Measurements from ENCODE around the gene PIPOX. TPM values are rescaled to one million over a fixed set of nuclear protein-coding genes. Genes with fewer than 3 reads are reported as not detected.

PIPOX gene
- total RNA-seq, 1 donor from 2014 or later = 0.29 TPM

DNA sequence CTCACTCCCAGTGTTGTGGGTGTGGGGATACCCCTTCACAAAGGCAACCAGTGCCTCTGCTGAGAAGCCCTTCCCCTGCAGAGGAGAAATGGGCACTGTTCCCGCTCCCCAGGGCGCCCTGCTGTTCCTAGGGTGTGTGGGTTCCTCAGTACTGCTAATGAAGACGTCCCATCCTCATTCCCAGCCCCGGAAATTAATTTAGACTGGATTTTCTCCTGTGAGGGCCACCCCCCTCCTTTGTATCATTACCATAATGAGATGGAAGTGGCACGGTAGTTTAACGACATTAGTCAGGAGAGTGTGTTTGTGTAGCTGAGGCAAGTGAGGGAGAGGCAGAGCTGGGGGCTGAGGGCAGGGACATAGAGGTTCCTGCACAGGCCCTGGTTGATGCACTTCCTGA is 53.2 kb downstream of the PIPOX start:
- TF ChIP-seq, protein P1, sequence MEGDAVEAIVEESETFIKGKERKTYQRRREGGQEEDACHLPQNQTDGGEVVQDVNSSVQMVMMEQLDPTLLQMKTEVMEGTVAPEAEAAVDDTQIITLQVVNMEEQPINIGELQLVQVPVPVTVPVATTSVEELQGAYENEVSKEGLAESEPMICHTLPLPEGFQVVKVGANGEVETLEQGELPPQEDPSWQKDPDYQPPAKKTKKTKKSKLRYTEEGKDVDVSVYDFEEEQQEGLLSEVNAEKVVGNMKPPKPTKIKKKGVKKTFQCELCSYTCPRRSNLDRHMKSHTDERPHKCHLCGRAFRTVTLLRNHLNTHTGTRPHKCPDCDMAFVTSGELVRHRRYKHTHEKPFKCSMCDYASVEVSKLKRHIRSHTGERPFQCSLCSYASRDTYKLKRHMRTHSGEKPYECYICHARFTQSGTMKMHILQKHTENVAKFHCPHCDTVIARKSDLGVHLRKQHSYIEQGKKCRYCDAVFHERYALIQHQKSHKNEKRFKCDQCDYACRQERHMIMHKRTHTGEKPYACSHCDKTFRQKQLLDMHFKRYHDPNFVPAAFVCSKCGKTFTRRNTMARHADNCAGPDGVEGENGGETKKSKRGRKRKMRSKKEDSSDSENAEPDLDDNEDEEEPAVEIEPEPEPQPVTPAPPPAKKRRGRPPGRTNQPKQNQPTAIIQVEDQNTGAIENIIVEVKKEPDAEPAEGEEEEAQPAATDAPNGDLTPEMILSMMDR (IDR thresholded peaks at IDR 0.05; ENCODE audit: insufficient read depth, low read length, poor library complexity, severe bottlenecking) = no peak
- DNase-seq (ENCODE audit: low read depth) = no peak
- Histone ChIP-seq H3K27me3 (ENCODE audit: control insufficient read depth, insufficient read depth, low read length) (no peaks in the 10 kb centered on the region), H3K4me3 (ENCODE audit: low read depth, low read length) (no peak overlapping the region), H3K36me3 (ENCODE audit: control insufficient read depth, insufficient read depth, low read length) (peaks cover 1% of the 10 kb centered on the region)

DNA sequence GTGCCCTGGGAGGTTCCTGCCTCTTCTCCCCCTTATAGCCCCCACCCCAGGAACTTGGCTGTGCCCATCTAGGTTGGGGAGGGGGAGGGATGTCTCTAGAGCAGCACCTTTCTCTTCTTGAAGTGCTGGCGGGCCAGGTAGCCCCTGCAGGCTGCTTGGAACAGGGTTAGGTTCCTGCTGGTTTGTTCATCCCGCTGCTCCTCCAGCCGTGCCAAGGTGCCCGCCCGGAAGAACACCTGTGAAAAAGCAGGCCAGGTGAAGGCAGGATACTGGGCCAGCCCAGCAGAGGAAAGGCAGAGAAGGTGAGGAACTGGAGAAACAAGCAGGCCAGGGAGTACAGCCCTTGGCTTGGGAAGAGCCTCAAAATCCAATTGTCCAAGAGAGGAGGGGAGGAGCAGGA is 56.6 kb downstream of the PIPOX start:
- Histone ChIP-seq H3K27me3 (ENCODE audit: control insufficient read depth, insufficient read depth, low read length) (no peaks in the 10 kb centered on the region), H3K4me3 (ENCODE audit: low read depth, low read length) (no peak overlapping the region), H3K36me3 (ENCODE audit: control insufficient read depth, insufficient read depth, low read length) (no peaks in the 10 kb centered on the region)
- no peak for DNase-seq (ENCODE audit: low read depth)
- TF ChIP-seq, protein P1 (IDR thresholded peaks at IDR 0.05; ENCODE audit: insufficient read depth, low read length, poor library complexity, severe bottlenecking) = no peak

DNA sequence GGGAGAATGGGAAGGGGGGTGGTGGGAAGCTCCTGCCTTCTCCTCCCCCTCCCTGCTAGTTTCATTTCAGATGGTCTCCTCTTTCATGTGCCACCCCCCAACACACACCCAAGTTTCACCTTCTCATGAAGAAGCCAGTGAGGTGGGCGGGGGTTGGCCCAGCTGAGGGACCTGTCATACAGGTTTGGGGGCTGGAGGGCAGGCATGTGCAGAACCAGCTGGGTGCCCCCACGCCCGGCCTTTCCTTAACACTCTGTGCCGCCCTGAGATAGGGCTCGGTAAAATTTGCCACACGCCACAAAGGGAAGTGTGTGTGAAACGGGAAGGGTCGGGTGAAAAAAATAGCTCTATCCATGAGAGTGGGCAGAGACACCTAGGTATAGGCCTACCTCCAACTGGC is 57.4 kb downstream of the PIPOX start:
- Histone ChIP-seq H3K36me3 (ENCODE audit: control insufficient read depth, insufficient read depth, low read length) (no peaks in the 10 kb centered on the region), H3K4me3 (ENCODE audit: low read depth, low read length) (no peak overlapping the region), H3K27me3 (ENCODE audit: control insufficient read depth, insufficient read depth, low read length) (no peaks in the 10 kb centered on the region)
- TF ChIP-seq, protein P1 (IDR thresholded peaks at IDR 0.05; ENCODE audit: insufficient read depth, low read length, poor library complexity, severe bottlenecking) = no peak
- DNase-seq (ENCODE audit: low read depth) = no peak

DNA sequence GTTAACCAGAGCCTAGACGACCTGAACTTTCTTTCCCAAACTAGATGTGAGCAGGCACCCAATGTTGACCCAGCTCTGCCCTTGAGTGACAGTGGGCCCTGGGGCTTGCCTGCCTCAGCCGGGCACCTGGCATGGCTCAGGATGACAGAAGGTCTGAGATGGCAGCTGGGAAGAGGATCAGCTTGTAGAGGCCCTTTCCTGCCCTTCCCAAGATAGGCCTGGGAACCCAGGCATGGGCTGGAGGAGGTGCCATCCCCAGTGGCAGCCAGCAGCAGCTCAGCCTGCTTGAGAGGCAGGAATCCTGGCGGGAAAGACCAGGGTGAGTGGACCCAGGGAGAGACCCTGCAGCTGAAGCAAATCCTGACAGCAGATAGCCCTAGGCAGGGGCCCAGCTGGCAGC is 59.1 kb downstream of the PIPOX start:
- H3K27me3 ChIP-seq (ENCODE audit: control insufficient read depth, insufficient read depth, low read length) = no peaks in the 10 kb centered on the region
- TF ChIP-seq, protein P1 (IDR thresholded peaks at IDR 0.05; ENCODE audit: insufficient read depth, low read length, poor library complexity, severe bottlenecking) = no peak
- no peak for DNase-seq (ENCODE audit: low read depth)
- H3K36me3 ChIP-seq (ENCODE audit: control insufficient read depth, insufficient read depth, low read length) = peaks cover 1% of the 10 kb centered on the region
- H3K4me3 ChIP-seq (ENCODE audit: low read depth, low read length) = no peak overlapping the region

DNA sequence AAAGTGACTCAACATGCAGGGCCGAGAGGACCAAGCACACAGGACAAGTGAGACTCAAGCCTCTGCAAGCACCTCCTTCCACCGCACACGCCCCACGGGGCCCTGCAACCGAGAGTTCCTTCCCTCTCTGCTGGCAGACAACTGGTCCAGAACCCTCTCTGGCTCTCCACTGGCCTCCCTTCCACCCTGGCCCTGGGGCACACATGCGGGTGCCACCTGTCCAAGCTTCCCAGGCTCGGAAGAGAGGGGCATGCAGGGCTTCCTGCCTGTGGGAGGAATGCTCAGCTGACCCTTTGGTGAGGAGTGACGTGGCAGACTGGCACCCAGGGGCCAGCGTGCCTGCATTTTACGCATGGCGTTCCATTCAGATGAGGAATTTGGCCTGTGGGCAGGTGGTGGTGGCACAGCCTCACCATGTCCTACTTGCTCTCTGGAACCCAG is 59.8 kb downstream of the PIPOX start:
- no peak overlapping the region for H3K4me3 ChIP-seq (ENCODE audit: low read depth, low read length)
- TF ChIP-seq, protein P1 (IDR thresholded peaks at IDR 0.05; ENCODE audit: insufficient read depth, low read length, poor library complexity, severe bottlenecking) = no peak
- H3K27me3 ChIP-seq (ENCODE audit: control insufficient read depth, insufficient read depth, low read length) = no peaks in the 10 kb centered on the region
- H3K36me3 ChIP-seq (ENCODE audit: control insufficient read depth, insufficient read depth, low read length) = peaks cover 1% of the 10 kb centered on the region
- DNase-seq (ENCODE audit: low read depth) = no peak

DNA sequence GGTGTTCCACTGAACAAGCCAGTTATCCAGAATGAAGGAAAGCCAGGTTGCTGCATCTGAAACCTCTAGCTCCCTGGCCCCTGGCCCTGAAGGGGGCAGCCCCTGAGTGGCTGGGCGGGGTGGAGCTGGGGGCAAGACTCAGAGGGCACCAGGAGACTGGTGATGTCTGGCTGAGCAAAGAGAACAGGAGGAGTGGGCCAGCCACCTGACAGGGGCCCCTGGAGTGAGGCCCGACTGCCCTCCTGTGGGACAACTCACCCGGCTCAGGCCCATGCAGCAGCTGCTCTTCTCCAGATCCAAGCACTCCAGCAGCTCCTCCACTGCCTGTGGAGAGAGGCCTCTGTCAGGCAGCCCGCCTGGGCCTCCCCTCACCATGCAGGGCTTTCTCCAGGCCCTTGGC is 60.4 kb downstream of the PIPOX start:
- Histone ChIP-seq H3K36me3 (ENCODE audit: control insufficient read depth, insufficient read depth, low read length) (peaks cover 1% of the 10 kb centered on the region), H3K4me3 (ENCODE audit: low read depth, low read length) (no peak overlapping the region), H3K27me3 (ENCODE audit: control insufficient read depth, insufficient read depth, low read length) (no peaks in the 10 kb centered on the region)
- DNase-seq (ENCODE audit: low read depth) = no peak
- TF ChIP-seq, protein P1 (IDR thresholded peaks at IDR 0.05; ENCODE audit: insufficient read depth, low read length, poor library complexity, severe bottlenecking) = no peak
